ENCODE results near the gene TNS3. TPM values are rescaled to one million over a fixed set of nuclear protein-coding genes. Genes with fewer than 3 reads are reported as not detected.

TNS3 gene
- total RNA-seq, 1 experiment from 2014 or later, result 135 TPM

DNA sequence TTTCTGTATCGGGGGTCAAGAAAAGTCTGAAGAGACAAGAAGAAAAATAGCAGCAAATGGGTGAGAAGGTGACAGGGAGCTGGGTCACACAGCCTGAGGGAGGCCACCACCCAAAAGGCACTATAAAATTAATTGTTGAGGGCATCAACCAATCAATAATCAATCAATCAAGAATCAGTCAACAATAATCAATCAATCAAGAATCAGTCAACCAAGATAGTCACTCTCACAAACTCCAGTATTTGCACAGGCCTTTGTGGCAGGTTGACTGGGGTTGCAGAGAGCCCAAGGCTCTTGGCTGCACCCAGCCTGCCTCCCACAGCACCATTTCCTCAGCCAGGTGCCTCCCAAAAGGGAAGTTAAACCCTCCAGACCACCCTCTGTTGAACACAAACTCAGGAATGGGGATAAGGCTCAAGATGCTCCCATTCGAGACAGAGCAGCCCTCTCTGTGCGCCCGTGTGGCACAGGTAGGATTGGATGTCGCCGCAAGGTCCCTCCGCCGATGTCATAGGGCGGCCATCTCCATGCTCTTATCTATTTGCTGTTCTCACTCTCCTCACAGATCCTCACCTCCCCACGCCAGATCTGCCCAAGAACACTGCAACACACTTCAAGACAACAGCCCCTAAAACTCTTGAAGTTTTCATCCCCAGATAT is 64.0 kb downstream of the TNS3 start:
- Mint-ChIP-seq H3K4me1 (ENCODE audit: low read depth, unreplicated experiment) (peaks cover under 1% of the 10 kb centered on the region), H3K36me3 (ENCODE audit: insufficient read depth, unreplicated experiment) (peaks cover 11% of the 10 kb centered on the region), H3K9me3 (ENCODE audit: low read depth, unreplicated experiment) (no peaks in the 10 kb centered on the region), H3K27ac (ENCODE audit: unreplicated experiment) (no peak overlapping the region), H3K27me3 (ENCODE audit: unreplicated experiment) (no peaks in the 10 kb centered on the region), H3K4me3 (ENCODE audit: low read depth, unreplicated experiment) (no peak overlapping the region)
- TF ChIP-seq, protein P1, sequence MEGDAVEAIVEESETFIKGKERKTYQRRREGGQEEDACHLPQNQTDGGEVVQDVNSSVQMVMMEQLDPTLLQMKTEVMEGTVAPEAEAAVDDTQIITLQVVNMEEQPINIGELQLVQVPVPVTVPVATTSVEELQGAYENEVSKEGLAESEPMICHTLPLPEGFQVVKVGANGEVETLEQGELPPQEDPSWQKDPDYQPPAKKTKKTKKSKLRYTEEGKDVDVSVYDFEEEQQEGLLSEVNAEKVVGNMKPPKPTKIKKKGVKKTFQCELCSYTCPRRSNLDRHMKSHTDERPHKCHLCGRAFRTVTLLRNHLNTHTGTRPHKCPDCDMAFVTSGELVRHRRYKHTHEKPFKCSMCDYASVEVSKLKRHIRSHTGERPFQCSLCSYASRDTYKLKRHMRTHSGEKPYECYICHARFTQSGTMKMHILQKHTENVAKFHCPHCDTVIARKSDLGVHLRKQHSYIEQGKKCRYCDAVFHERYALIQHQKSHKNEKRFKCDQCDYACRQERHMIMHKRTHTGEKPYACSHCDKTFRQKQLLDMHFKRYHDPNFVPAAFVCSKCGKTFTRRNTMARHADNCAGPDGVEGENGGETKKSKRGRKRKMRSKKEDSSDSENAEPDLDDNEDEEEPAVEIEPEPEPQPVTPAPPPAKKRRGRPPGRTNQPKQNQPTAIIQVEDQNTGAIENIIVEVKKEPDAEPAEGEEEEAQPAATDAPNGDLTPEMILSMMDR (IDR thresholded peaks at IDR 0.05; ENCODE audit: unreplicated experiment), result no peak
- BruUV-seq (replicated peaks), result no TSS peak
- intact Hi-C loops (cut with micrococcal nuclease; ENCODE audit: unreplicated experiment), result no loop called here
- DNase-seq, result no peak
- CTCF ChIA-PET, result no interaction called here

DNA sequence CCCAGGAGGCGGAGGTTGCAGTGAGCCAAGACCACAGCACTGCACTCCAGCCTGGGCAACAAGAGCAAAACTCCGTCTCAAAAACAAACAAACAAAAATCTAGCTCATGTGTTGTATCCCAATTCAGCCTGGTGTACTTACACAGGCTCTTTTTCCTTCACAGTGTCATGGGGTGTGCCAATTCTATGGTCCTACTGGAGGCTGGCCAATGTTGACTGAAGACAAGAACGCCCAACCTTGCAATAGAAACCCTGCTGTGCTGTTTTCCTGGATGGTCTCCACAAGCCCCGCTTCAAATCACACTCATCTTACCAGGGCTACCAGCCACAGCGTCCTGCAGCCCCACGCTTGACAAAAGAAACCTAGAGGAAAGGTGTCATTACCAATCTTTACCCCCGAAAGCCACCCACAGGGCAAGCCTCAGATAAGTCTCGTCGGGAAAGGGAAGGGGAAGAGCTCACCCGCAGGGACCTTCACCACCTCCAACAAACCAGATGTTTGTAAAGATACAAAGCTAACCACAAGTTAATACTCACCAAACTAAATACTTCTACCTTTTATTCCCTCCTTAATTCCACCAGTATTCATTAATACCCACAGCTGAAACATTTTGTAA is 64.8 kb downstream of the TNS3 start:
- Mint-ChIP-seq H3K4me3 (ENCODE audit: low read depth, unreplicated experiment) (no peak overlapping the region), H3K36me3 (ENCODE audit: insufficient read depth, unreplicated experiment) (peaks cover 4% of the 10 kb centered on the region), H3K4me1 (ENCODE audit: low read depth, unreplicated experiment) (peaks cover 8% of the 10 kb centered on the region), H3K27me3 (ENCODE audit: unreplicated experiment) (no peaks in the 10 kb centered on the region), H3K27ac (ENCODE audit: unreplicated experiment) (no peak overlapping the region), H3K9me3 (ENCODE audit: low read depth, unreplicated experiment) (no peaks in the 10 kb centered on the region)
- CTCF ChIA-PET, result no interaction called here
- TF ChIP-seq, protein P1 (IDR thresholded peaks at IDR 0.05; ENCODE audit: unreplicated experiment), result no peak
- intact Hi-C loops (cut with micrococcal nuclease; ENCODE audit: unreplicated experiment), result no loop called here
- no TSS peak for BruUV-seq (replicated peaks)
- no peak for DNase-seq

DNA sequence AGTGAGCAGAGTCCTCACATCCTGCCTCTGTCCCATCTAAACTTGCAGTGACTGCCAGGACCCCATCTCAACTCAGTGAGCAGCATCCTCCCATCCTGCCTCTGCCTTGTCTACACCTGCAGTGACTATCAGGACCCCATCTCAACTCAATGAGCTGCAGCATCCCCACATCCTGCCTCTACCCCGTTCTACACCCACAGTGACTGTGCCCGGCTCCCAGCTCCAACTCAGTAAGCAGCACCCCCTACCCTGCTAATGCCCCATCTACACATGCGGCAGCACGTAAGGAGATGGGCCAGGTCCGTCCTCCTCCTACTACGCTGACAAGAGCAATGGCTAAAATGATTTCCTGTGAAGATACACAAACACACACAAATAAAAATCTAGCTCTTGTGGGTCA is 65.5 kb downstream of the TNS3 start:
- Mint-ChIP-seq H3K27ac (ENCODE audit: unreplicated experiment) (no peak overlapping the region), H3K9me3 (ENCODE audit: low read depth, unreplicated experiment) (no peaks in the 10 kb centered on the region), H3K36me3 (ENCODE audit: insufficient read depth, unreplicated experiment) (peaks cover under 1% of the 10 kb centered on the region), H3K27me3 (ENCODE audit: unreplicated experiment) (no peaks in the 10 kb centered on the region), H3K4me3 (ENCODE audit: low read depth, unreplicated experiment) (no peak overlapping the region), H3K4me1 (ENCODE audit: low read depth, unreplicated experiment) (peaks cover 8% of the 10 kb centered on the region)
- DNase-seq, result no peak
- intact Hi-C loops (cut with micrococcal nuclease; ENCODE audit: unreplicated experiment), result no loop called here
- TF ChIP-seq, protein P1 (IDR thresholded peaks at IDR 0.05; ENCODE audit: unreplicated experiment), result no peak
- CTCF ChIA-PET, result no interaction called here
- BruUV-seq (replicated peaks), result no TSS peak

DNA sequence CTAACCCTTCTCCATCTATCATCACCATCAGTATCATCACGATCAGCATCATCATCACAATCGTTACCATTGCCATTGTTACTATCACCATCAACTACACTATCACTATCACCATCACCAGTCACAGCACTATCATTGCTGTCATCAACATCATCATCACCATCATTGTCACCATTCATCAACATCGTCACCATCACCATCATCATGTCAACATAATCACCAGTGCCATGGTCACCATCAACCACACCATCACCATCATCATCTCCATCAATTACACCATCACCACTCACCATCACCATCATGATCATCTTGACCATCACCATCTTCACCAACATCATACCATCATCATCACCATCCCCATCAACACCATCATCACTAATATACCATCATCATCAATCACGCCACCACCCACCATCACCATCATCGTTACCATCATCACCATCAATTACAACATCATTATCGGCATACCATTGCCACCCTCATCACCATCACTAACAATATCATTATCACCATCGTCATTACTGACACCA is 66.5 kb downstream of the TNS3 start:
- H3K9me3 Mint-ChIP-seq (ENCODE audit: low read depth, unreplicated experiment), result no peaks in the 10 kb centered on the region
- intact Hi-C loops (cut with micrococcal nuclease; ENCODE audit: unreplicated experiment), result no loop called here
- BruUV-seq (replicated peaks), result no TSS peak

More for the DNA sequence above, 66.5 kb downstream of the TNS3 start:
- Mint-ChIP-seq H3K27ac (ENCODE audit: unreplicated experiment) (no peak overlapping the region), H3K36me3 (ENCODE audit: insufficient read depth, unreplicated experiment) (no peaks in the 10 kb centered on the region), H3K27me3 (ENCODE audit: unreplicated experiment) (no peaks in the 10 kb centered on the region), H3K4me1 (ENCODE audit: low read depth, unreplicated experiment) (peaks cover 8% of the 10 kb centered on the region), H3K4me3 (ENCODE audit: low read depth, unreplicated experiment) (no peak overlapping the region)
- CTCF ChIA-PET, result no interaction called here
- no peak for DNase-seq
- TF ChIP-seq, protein P1 (IDR thresholded peaks at IDR 0.05; ENCODE audit: unreplicated experiment), result no peak
